GM19043 (cell line): ENCODE data around the gene CDC25C.

Source experiments
- ATAC-seq: cut with Tn5 transposase; IDR thresholded peaks from one replicate; pipeline ENCODE4 v1.9.1; 2021; ENCODE audit warnings: low read depth; ENCODE audit not compliant: unreplicated experiment

The CDC25C gene

GRCh38 chr5:138331449-138332368 is at the start of gene CDC25C:
Gene CDC25C, minus strand, starts transcription at chr5:138331804. Its CDS starts 624 bp downstream, at chr5:138331180.
- ATAC-seq, result peak; percentile 99

GRCh38 chr5:138372653-138373052 is 41.0 kb upstream of the CDC25C start:
- no peak for ATAC-seq

GRCh38 chr5:138372225-138372624 is 40.6 kb upstream of the CDC25C start:
- ATAC-seq, result peak; percentile 77

GRCh38 chr5:138371454-138371853 is 39.9 kb upstream of the CDC25C start:
- ATAC-seq, result no peak

GRCh38 chr5:138370537-138370936 is 38.9 kb upstream of the CDC25C start:
- no peak for ATAC-seq

- ATAC-seq, result no peak
Measured at GRCh38 chr5:138369706-138370105, 38.1 kb upstream of the CDC25C start.

GRCh38 chr5:138369261-138369660 is 37.7 kb upstream of the CDC25C start:
- no peak for ATAC-seq

- no peak for ATAC-seq
Measured at GRCh38 chr5:138366632-138367382, 35.2 kb upstream of the CDC25C start.

- no peak for ATAC-seq
Measured at GRCh38 chr5:138364576-138364975, 33.0 kb upstream of the CDC25C start.

GRCh38 chr5:138360941-138361452 is 29.4 kb upstream of the CDC25C start:
- no peak for ATAC-seq

- no peak for ATAC-seq
Measured at GRCh38 chr5:138359621-138360020, 28.0 kb upstream of the CDC25C start.

- ATAC-seq, result no peak
Measured at GRCh38 chr5:138354926-138355378, 23.3 kb upstream of the CDC25C start.

- ATAC-seq, result no peak
Measured at GRCh38 chr5:138354387-138354786, 22.8 kb upstream of the CDC25C start.

- no peak for ATAC-seq
Measured at GRCh38 chr5:138353560-138354080, 22.0 kb upstream of the CDC25C start.

- ATAC-seq, result peak; percentile 40
Measured at GRCh38 chr5:138352722-138353559, 21.3 kb upstream of the CDC25C start.

GRCh38 chr5:138352071-138352721 is 20.6 kb upstream of the CDC25C start, which contains the start of gene KDM3B:
Gene KDM3B, plus strand, starts transcription at chr5:138352685. Its CDS starts 111 bp downstream, at chr5:138352796.
- peak; percentile 65 for ATAC-seq

GRCh38 chr5:138351517-138351916 is 19.9 kb upstream of the CDC25C start:
- no peak for ATAC-seq

- ATAC-seq, result no peak
Measured at GRCh38 chr5:138351056-138351455, 19.5 kb upstream of the CDC25C start.

- no peak for ATAC-seq
Measured at GRCh38 chr5:138350563-138350890, 18.9 kb upstream of the CDC25C start.
